IPS-11a (cell line): Measurements from ENCODE around the gene IRX6.

Source experiments
- H3K4me3 ChIP-seq: one replicate; pipeline ENCODE4 v1.5.1; 2013; ENCODE audit warnings: low read depth, low read length, control low read depth

IRX6 gene

GRCh38 chr16:55364811-55365210, 40.8 kb downstream of the IRX6 start:
- H3K4me3 ChIP-seq, result no peak overlapping the region

- H3K4me3 ChIP-seq, result no peak overlapping the region
Measured at GRCh38 chr16:55367301-55367811, 43.4 kb downstream of the IRX6 start.

GRCh38 chr16:55367866-55368603, 44.0 kb downstream of the IRX6 start:
- H3K4me3 ChIP-seq, result no peak overlapping the region

GRCh38 chr16:55369151-55369550, 45.1 kb downstream of the IRX6 start:
- no peak overlapping the region for H3K4me3 ChIP-seq

- H3K4me3 ChIP-seq, result no peak overlapping the region
Measured at GRCh38 chr16:55370762-55371482, 46.9 kb downstream of the IRX6 start.

GRCh38 chr16:55372792-55373488, 48.9 kb downstream of the IRX6 start:
- no peak overlapping the region for H3K4me3 ChIP-seq

GRCh38 chr16:55373489-55373832, 49.5 kb downstream of the IRX6 start:
- H3K4me3 ChIP-seq, result no peak overlapping the region

- H3K4me3 ChIP-seq, result no peak overlapping the region
Measured at GRCh38 chr16:55376045-55376444, 52.0 kb downstream of the IRX6 start.

- H3K4me3 ChIP-seq, result no peak overlapping the region
Measured at GRCh38 chr16:55376567-55377167, 52.7 kb downstream of the IRX6 start.

- no peak overlapping the region for H3K4me3 ChIP-seq
Measured at GRCh38 chr16:55377840-55378239, 53.8 kb downstream of the IRX6 start.

GRCh38 chr16:55378616-55379015, 54.6 kb downstream of the IRX6 start:
- H3K4me3 ChIP-seq, result no peak overlapping the region

GRCh38 chr16:55379371-55379770, 55.4 kb downstream of the IRX6 start:
- H3K4me3 ChIP-seq, result no peak overlapping the region

- no peak overlapping the region for H3K4me3 ChIP-seq
Measured at GRCh38 chr16:55379876-55380390, 55.9 kb downstream of the IRX6 start.
